Activated CD8-positive, alpha-beta memory T cell treated with anti-CD3 and anti-CD28 coated beads for 4 hours (primary cell): ENCODE results near the gene HIBCH.
"Not testable (repeated sequence)": the region's sequence is repeated elsewhere in the genome, so short reads cannot be mapped to it uniquely, and the experiment has no call there.

ENCODE experiments used
- DNase-seq, 2 donors: peaks; one replicate each; pipeline ENCODE4 v3.0.0-alpha.2; 2020; ENCODE audit warnings: low read depth in 2 of 2

HIBCH gene

GRCh38 chr2:190343089-190343535 lies 23.5 kb upstream of the HIBCH start:
- DNase-seq = no peak

- no peak for DNase-seq
Measured at GRCh38 chr2:190342611-190343010, 23.0 kb upstream of the HIBCH start.

- no peak for DNase-seq
Measured at GRCh38 chr2:190340369-190340768, 20.7 kb upstream of the HIBCH start.

- DNase-seq = no peak
Measured at GRCh38 chr2:190339394-190339793, 19.8 kb upstream of the HIBCH start.

- DNase-seq = no peak
Measured at GRCh38 chr2:190338453-190338852, 18.8 kb upstream of the HIBCH start.

GRCh38 chr2:190336420-190336819 lies 16.8 kb upstream of the HIBCH start:
- DNase-seq = no peak

- not testable (repeated sequence) for DNase-seq
Measured at GRCh38 chr2:190335584-190335983, 16.0 kb upstream of the HIBCH start.

GRCh38 chr2:190335225-190335559 lies 15.6 kb upstream of the HIBCH start:
- no peak for DNase-seq

GRCh38 chr2:190334479-190335224 lies 15.0 kb upstream of the HIBCH start:
- no peak for DNase-seq

GRCh38 chr2:190333928-190334327 lies 14.3 kb upstream of the HIBCH start:
- DNase-seq = no peak

- DNase-seq = no peak
Measured at GRCh38 chr2:190333395-190333794, 13.8 kb upstream of the HIBCH start.

- no peak for DNase-seq
Measured at GRCh38 chr2:190328573-190329147, 9.0 kb upstream of the HIBCH start.

GRCh38 chr2:190327867-190328572 lies 8.4 kb upstream of the HIBCH start:
- no peak for DNase-seq

GRCh38 chr2:190325588-190325987 lies 6.0 kb upstream of the HIBCH start:
- DNase-seq = no peak

- no peak for DNase-seq
Measured at GRCh38 chr2:190323406-190323805, 3.8 kb upstream of the HIBCH start.

GRCh38 chr2:190320696-190321095 lies 1.1 kb upstream of the HIBCH start:
- no peak for DNase-seq

GRCh38 chr2:190318931-190319554 lies 583 bp downstream of the HIBCH start:
- no peak for DNase-seq

- DNase-seq = no peak
Measured at GRCh38 chr2:190318514-190318913, 1.1 kb downstream of the HIBCH start.

GRCh38 chr2:190315273-190315672 lies 4.4 kb downstream of the HIBCH start:
- DNase-seq = no peak

- no peak for DNase-seq
Measured at GRCh38 chr2:190313880-190314279, 5.7 kb downstream of the HIBCH start.

GRCh38 chr2:190312635-190313025 lies 7.0 kb downstream of the HIBCH start:
- DNase-seq = not testable (repeated sequence)

GRCh38 chr2:190311893-190312634 lies 7.6 kb downstream of the HIBCH start:
- no peak for DNase-seq
